Tibial nerve (tissue), 4 donors: ENCODE results near the gene YBX2. TPM values are rescaled to one million over a fixed set of nuclear protein-coding genes. Genes with fewer than 3 reads are reported as not detected.

Experiments
- DNase-seq, 2 donors: peaks; one replicate each; pipeline ENCODE4 v3.0.0-alpha.2; 2019; ENCODE audit warnings: low spot score in 2 of 2
- H3K27ac ChIP-seq, 4 donors: fragments of 200-600 bp; sonication (generic) in 3 of 4; one replicate each; pipeline ENCODE4 v1.5.1; 2017 to 2019; ENCODE audit warnings: mild to moderate bottlenecking in 1 of 4
- H3K27me3 ChIP-seq, 2 donors: fragments of 200-600 bp; sonication (generic) in 1 of 2; one replicate each; pipeline versions ENCODE4 v1.5.1 to v1.6.0; 2017 to 2019
- H3K36me3 ChIP-seq, 3 donors: fragments of 200-600 bp; sonication (generic); one replicate each; pipeline ENCODE4 v1.5.1; 2018 to 2019
- H3K4me1 ChIP-seq, 4 donors: fragments of 200-600 bp; sonication (generic) in 3 of 4; one replicate each; pipeline ENCODE4 v1.5.1; 2017 to 2019
- H3K4me3 ChIP-seq, 4 donors: fragments of 200-600 bp; sonication (generic) in 3 of 4; one replicate each; pipeline ENCODE4 v1.5.1; 2017 to 2019; ENCODE audit warnings: mild to moderate bottlenecking in 1 of 4, moderate library complexity in 1 of 4
- H3K9me3 ChIP-seq, 4 donors: fragments of 200-600 bp; sonication (generic) in 3 of 4; one replicate each; pipeline ENCODE4 v1.5.1; 2017 to 2019
- CTCF ChIP-seq, 5 experiments: fragments of 200-600 bp in 3 of 5; fragments of 450-650 bp in 2 of 5; sonication (generic) in 3 of 5; IDR thresholded peaks; one replicate each; pipeline ENCODE4 v1.5.1; 2016 to 2019; ENCODE audit warnings: antibody characterized with exemption in 5 of 5, mild to moderate bottlenecking in 3 of 5, moderate library complexity in 2 of 5
- EP300 ChIP-seq, 2 donors: sonication (generic); formaldehyde crosslinking; IDR thresholded peaks; one replicate each; pipeline ENCODE4 v1.6.1; 2017; ENCODE audit warnings: antibody characterized with exemption in 2 of 2, mild to moderate bottlenecking in 1 of 2
- POLR2A ChIP-seq, 2 donors: fragments of 450-650 bp; IDR thresholded peaks; one replicate each; pipeline ENCODE4 v1.6.1; 2017; ENCODE audit warnings: antibody characterized with exemption in 2 of 2, mild to moderate bottlenecking in 2 of 2, moderate library complexity in 2 of 2
- WGBS, 2 donors: methylation state at CpG; one replicate each; pipeline ENCODE4 v1.1.5; 2018; 5-methylcytosine and 5-hydroxymethylcytosine counted together
- total RNA-seq, 4 donors: library from RNA; depleted of rRNA; stranded (reverse); fragments of >200 nt; gene quantifications; one replicate each; pipeline ENCODE4 v1.1.0, GENCODE V29; 2016

Gene YBX2
- total RNA-seq, 4 donors from 2014 or later: under 0.01 to 2.1 (median 0.52) TPM

- peaks cover 0 to 8% of the 10 kb centered on the region in 2 donors for H3K27me3 ChIP-seq
- H3K36me3 ChIP-seq: peaks cover 2 to 42% (median 8%) of the 10 kb centered on the region in 3 donors
- no peak for DNase-seq
- peak overlapping the region in 1 of 4 donors; percentile 77 for H3K4me3 ChIP-seq
- peaks cover 0 to 30% (median 14%) of the 10 kb centered on the region in 4 donors for H3K4me1 ChIP-seq
- H3K9me3 ChIP-seq: no peaks in the 10 kb centered on the region
- 76 to 91% methylated on average over 1 of the region's 1 CpG for WGBS, 2 donors
- no peak for TF ChIP-seq CTCF (IDR thresholded peaks at IDR 0.05)
- no peak for TF ChIP-seq EP300 (IDR thresholded peaks at IDR 0.05)
- TF ChIP-seq POLR2A (IDR thresholded peaks at IDR 0.05): no peak
- no peak overlapping the region for H3K27ac ChIP-seq
Measured at GRCh38 chr17:7328009-7328408, 33.6 kb upstream of the YBX2 start.

GRCh38 chr17:7327501-7327900, 33.1 kb upstream of the YBX2 start:
- DNase-seq: no peak
- Histone ChIP-seq H3K4me1 (peaks cover 0 to 30% (median 14%) of the 10 kb centered on the region in 4 donors), H3K27ac (no peak overlapping the region), H3K4me3 (no peak overlapping the region), H3K9me3 (no peaks in the 10 kb centered on the region), H3K27me3 (peaks cover 0 to 8% of the 10 kb centered on the region in 2 donors), H3K36me3 (peaks cover 2 to 47% (median 12%) of the 10 kb centered on the region in 3 donors)
- WGBS, 2 donors: 67 to 81% methylated on average over 17 of the region's 17 CpGs
- TF ChIP-seq POLR2A (IDR thresholded peaks at IDR 0.05): no peak
- no peak for TF ChIP-seq EP300 (IDR thresholded peaks at IDR 0.05)
- TF ChIP-seq CTCF (IDR thresholded peaks at IDR 0.05): no peak

- Histone ChIP-seq H3K27ac (no peak overlapping the region), H3K27me3 (peaks cover 0 to 6% of the 10 kb centered on the region in 2 donors), H3K4me1 (peaks cover 0 to 30% (median 14%) of the 10 kb centered on the region in 4 donors), H3K9me3 (no peaks in the 10 kb centered on the region), H3K36me3 (peaks cover 4 to 51% (median 15%) of the 10 kb centered on the region in 3 donors), H3K4me3 (no peak overlapping the region)
- 86 to 87% methylated on average over 7 of the region's 7 CpGs for WGBS, 2 donors
- TF ChIP-seq EP300 (IDR thresholded peaks at IDR 0.05) (no peak), CTCF (IDR thresholded peaks at IDR 0.05) (no peak), POLR2A (IDR thresholded peaks at IDR 0.05) (no peak)
- DNase-seq: no peak
Measured at GRCh38 chr17:7327056-7327455, 32.6 kb upstream of the YBX2 start.

GRCh38 chr17:7326186-7326585, 31.7 kb upstream of the YBX2 start:
- TF ChIP-seq POLR2A (IDR thresholded peaks at IDR 0.05): no peak
- TF ChIP-seq EP300 (IDR thresholded peaks at IDR 0.05): no peak
- TF ChIP-seq CTCF (IDR thresholded peaks at IDR 0.05): no peak
- H3K27ac ChIP-seq: no peak overlapping the region
- peaks cover 4 to 60% (median 22%) of the 10 kb centered on the region in 3 donors for H3K36me3 ChIP-seq
- no peaks in the 10 kb centered on the region for H3K9me3 ChIP-seq
- WGBS, 2 donors: 92 to 93% methylated on average over 7 to 11 of the region's 11 CpGs
- DNase-seq: no peak
- peaks cover 0 to 30% (median 14%) of the 10 kb centered on the region in 4 donors for H3K4me1 ChIP-seq
- H3K27me3 ChIP-seq: no peaks in the 10 kb centered on the region
- no peak overlapping the region for H3K4me3 ChIP-seq

GRCh38 chr17:7325031-7325528, 30.6 kb upstream of the YBX2 start:
- Histone ChIP-seq H3K36me3 (peaks cover 7 to 71% (median 23%) of the 10 kb centered on the region in 3 donors), H3K9me3 (no peaks in the 10 kb centered on the region), H3K4me1 (peaks cover 0 to 21% (median 12%) of the 10 kb centered on the region in 4 donors), H3K27ac (no peak overlapping the region), H3K27me3 (no peaks in the 10 kb centered on the region), H3K4me3 (no peak overlapping the region)
- no peak for TF ChIP-seq CTCF (IDR thresholded peaks at IDR 0.05)
- TF ChIP-seq EP300 (IDR thresholded peaks at IDR 0.05): no peak
- no peak for TF ChIP-seq POLR2A (IDR thresholded peaks at IDR 0.05)
- no peak for DNase-seq
- WGBS, 2 donors: 90 to 94% methylated on average over 19 of the region's 19 CpGs
